ENCODE data around the gene TRIOBP.

DNA sequence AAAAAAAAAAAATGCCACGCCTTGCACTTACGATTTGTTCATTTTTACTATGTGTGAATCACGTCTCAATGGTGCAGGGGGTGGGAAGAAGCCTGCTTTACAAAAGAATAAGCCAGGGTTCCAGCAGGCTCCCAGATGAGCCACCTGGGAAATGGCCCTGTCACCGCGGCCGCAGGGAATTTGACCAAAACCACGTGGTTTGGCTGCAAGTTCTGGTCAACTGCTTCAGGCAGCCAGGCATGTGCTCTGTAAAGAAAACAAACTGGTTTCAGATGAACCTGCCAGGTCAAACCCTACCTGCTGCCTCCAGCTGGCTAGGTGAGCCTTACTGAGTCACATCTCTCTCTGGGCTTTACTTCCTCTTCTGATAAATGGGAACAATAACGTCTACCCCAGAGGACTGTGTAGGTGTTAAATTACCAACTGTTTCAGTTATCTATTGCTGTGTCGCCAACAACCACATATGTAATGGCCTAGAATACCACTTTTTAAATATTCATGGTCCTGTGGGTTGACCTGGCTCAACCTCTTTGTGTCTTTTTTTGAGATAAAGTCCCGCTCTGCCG is 80.4 kb downstream of the TRIOBP start:
- TF ChIP-seq EZH2 (IDR thresholded peaks at IDR 0.05; ENCODE audit: insufficient read depth, low read length): no peak
- TF ChIP-seq, protein P1, sequence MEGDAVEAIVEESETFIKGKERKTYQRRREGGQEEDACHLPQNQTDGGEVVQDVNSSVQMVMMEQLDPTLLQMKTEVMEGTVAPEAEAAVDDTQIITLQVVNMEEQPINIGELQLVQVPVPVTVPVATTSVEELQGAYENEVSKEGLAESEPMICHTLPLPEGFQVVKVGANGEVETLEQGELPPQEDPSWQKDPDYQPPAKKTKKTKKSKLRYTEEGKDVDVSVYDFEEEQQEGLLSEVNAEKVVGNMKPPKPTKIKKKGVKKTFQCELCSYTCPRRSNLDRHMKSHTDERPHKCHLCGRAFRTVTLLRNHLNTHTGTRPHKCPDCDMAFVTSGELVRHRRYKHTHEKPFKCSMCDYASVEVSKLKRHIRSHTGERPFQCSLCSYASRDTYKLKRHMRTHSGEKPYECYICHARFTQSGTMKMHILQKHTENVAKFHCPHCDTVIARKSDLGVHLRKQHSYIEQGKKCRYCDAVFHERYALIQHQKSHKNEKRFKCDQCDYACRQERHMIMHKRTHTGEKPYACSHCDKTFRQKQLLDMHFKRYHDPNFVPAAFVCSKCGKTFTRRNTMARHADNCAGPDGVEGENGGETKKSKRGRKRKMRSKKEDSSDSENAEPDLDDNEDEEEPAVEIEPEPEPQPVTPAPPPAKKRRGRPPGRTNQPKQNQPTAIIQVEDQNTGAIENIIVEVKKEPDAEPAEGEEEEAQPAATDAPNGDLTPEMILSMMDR (IDR thresholded peaks at IDR 0.05; ENCODE audit: insufficient read depth, low read depth, low read length): no peak

Measured in astrocyte (in vitro differentiated cells and primary cell).